MV-4-11 (cell line): ENCODE measurements around the gene GAK.

ENCODE experiments used
- DNase-seq: peaks from one replicate; lab custom pipeline; 2025; lab: John Stamatoyannopoulos, UW

GAK gene

GRCh38 chr4:829761-830600 lies 102.1 kb downstream of the GAK start:
- no peak for DNase-seq

DNA sequence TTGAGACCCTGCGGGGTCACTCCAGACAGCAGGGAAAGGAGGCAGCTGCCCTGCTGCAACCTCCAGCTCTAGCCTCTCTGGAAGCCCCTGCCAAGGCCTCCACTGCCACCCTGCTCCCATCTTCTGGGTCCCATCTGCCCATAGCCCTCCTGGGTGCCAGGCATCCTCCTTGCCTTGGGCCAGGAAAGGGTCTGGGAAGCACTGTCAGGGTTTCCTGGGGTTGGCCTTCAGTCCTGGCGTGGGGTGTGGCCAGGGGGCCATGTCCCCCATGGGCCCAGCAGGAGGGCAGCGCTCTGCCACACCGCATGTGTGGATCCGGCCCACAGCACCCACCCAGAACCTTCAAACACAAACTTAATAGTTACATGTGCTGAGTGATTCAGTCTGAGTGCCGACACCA lies 102.8 kb downstream of the GAK start:
- no peak for DNase-seq

DNA sequence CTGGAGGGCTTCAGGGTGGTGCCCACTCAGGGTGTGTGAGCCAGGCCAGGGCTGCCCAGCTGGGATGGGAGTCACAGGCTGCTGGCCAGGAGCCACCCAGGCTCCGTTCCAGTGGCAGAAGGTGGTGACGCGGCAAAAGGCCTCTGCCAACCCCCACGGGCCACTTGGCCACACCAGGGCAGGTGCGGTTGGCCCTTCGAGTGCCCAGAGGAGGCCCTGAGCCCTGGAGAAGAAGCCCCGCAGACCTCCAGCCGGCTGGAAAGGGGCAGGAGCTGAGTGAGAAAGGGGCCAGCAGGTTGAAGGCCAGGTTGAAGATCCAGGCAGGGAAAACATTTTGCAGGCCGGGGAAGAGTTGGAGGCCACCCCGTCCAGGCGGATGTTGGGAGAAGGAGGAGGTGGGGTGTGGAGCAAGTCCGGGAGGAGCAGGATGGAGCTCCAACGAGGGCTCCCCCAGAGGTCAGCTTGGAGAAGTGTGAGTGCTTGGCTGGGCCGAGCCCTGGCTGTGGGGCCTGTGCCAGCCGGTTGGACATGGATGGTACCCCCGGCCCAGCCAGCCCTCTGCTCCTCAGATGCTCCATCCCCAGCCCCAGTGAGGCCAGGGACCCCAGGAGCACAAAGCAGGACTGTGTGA lies 103.4 kb downstream of the GAK start:
- DNase-seq, result no peak

- DNase-seq, result no peak
Observed at GRCh38 chr4:827209-828081, 104.7 kb downstream of the GAK start.

DNA sequence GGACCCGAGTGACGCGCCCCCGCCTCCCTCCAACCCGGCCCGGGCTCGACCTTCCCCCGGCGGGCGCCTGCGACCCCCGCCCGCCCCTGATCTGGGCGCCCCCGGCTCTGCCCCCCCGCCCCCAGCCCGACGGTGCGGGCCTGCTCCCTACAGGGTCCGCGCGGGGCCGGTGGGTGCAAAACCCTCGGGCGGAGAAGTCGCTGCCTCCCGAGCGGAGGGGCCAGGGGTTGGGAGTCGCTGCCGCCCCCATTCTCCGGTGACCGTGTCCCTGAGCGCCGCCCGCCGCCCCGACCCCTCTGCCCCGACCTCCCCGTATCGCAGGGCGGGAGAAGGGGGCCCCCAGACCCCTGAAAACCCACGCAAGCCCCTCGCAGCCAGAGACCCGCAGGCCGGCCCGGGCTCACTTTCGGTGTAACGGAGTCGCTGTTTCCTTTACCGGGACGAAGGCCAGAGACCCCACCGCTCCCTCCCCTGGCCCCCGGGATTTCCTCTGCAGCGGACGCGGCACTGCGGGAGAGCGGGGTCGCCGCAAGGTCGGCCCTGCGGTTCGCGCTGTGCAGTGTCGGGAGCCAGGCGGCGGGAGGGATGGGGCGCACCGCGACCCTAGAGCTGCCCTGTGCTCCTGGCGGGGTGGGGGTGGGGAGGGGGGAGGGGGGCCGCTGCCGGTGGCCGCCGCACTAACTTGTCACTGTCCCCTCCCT lies 105.5 kb downstream of the GAK start:
- no peak for DNase-seq

- DNase-seq, result no peak
Observed at GRCh38 chr4:825971-826330, 106.2 kb downstream of the GAK start, which contains the start of gene CPLX1. CPLX1 (minus strand) TSS chr4:826129; CDS start chr4:824522, 1,607 bp downstream.

DNA sequence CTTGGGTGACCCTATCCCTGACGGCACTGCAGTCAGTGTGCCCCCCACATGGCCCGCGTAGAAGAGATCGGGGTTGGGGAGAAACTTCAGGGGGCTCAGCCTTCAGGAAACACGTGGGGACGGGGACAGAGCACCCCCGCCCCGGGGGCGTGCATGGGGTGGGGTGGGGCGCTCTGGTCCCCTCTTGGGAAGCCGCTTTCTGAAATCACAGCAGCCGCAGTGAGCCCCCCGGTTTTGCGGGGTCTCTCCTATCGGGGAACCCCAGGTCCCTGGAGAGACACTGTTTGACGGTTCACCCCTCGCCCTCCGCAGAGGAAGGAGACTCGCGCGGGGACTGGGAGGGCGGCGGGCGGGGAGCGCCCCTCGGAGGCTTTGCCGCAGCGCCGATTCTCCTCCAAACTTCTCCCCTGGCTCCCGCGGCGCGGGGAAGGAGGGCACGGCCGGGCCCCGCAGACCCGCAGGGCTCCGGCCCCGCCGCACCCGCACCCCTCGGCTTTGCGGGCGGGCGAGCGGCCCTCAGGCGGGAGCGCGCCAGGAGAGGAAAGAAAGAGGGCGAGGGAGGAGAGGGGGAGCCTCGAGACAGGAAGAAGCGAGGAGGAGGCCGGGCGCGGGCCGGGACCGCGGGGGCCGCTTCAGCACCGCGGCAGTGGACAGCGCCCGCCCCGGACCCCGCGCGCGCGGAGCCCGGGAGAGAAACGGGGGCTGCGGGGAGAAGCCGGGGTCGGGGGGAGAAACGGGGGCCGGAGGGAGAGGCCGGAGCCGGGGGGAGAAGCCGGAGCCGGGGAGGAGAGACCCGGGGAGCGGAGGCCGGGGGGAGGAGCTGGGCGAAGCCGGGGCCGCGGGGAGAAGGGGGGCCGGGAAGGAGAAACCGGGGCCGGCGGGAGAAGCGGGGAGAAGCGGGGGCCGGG lies 106.8 kb downstream of the GAK start:
- no peak for DNase-seq

GRCh38 chr4:824461-825062 lies 107.6 kb downstream of the GAK start:
- DNase-seq, result no peak

DNA sequence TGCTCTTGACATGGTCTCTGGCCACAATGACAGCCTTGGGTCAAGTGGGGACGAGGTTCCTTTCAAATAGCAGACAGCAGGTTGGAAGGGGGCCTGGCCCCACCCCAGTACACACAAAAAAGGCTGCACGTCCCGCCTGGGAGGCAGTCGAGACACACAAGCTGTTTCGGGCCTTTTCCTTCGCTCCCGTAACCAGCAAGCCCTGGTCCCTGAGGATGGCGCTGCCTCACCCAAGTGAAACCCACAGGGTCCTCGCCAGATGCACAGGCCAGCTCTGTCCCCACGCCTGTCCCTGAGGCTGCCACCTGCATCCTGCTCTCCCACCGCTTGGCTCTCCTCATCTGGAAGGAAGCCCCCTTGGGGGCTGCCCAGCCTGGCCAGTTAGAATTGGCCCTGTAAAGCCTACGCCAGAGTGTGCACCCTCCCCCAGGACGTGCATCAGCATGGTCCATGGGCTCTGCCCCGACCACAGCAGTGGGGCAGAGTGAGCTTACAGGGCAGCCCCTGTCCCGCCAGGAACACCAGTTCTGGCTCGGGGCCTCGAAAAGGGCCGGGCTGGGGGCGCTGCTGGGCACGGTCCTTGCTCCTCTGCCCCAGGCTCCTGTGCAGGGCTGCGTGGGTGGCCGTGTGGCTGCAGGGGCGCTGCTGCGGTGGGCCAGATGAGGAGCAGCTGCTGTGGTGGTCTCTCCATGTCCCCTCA lies 108.2 kb downstream of the GAK start:
- DNase-seq, result no peak

GRCh38 chr4:823176-823760 lies 108.8 kb downstream of the GAK start:
- no peak for DNase-seq

- DNase-seq, result no peak
Observed at GRCh38 chr4:822361-823175, 109.5 kb downstream of the GAK start.

DNA sequence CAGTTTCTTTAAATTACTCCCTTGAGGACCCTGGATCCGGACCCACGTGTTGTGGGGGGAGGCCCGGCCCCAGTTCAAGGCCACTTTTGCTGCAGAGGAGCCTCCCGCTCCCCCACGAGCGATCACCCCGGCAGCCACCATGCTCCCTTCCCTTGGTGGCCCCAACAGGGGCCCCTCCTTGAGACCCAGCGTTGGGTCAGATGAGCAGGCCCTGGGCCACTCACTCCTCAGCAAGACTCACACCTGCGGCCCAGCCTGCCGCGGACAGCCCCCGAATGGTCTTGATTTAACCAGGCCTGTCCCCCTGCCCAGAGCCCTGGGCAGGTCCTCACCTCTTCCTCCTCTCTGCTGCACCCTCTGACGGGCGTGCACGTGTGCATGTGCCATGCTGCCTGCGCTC lies 110.5 kb downstream of the GAK start:
- DNase-seq, result no peak

GRCh38 chr4:821181-821591 lies 110.9 kb downstream of the GAK start:
- no peak for DNase-seq

DNA sequence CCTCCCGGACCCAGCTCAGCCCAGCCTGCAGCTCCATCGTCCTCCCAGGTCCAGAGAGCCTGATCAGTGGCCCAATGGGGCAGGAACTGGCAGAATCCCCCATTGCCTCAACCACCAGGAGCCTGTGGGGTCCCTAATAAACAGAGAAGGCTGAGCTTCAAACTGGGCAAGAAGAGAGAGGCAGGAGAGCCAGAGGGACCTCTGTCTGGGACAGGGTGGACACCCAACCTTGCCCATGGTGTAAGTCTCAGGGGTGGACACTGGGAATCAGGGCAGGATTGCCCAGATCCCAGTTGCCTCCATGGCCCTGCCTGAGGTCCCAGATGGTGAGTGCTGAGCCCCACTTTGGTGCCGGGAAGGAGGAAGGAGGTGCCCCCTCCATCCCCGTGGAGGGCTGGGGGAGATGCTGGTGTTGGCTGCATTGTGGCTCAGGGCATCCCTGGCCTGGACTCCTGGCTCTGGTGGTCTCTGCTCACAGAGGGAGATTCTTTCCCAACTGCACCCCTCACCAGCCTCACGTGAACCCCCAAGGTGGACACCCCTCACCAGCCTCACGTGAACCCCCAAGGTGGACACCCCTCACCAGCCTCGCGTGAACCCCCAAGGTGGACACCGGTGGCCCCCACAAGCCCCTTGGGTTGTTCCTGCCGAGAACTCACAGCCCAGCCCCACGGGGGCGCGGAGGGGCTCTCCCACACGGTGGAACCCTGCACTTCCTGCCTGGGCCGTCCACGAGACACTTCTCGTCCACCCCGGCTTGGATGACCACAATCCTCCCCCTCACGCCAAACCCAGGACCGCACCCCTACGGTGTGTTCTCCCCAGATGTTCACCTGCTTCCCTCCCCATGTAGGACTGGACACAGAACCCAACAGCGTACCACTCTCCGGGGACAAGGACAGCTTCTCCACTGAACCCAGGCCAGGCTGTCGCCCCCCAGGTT lies 111.6 kb downstream of the GAK start:
- DNase-seq, result no peak

DNA sequence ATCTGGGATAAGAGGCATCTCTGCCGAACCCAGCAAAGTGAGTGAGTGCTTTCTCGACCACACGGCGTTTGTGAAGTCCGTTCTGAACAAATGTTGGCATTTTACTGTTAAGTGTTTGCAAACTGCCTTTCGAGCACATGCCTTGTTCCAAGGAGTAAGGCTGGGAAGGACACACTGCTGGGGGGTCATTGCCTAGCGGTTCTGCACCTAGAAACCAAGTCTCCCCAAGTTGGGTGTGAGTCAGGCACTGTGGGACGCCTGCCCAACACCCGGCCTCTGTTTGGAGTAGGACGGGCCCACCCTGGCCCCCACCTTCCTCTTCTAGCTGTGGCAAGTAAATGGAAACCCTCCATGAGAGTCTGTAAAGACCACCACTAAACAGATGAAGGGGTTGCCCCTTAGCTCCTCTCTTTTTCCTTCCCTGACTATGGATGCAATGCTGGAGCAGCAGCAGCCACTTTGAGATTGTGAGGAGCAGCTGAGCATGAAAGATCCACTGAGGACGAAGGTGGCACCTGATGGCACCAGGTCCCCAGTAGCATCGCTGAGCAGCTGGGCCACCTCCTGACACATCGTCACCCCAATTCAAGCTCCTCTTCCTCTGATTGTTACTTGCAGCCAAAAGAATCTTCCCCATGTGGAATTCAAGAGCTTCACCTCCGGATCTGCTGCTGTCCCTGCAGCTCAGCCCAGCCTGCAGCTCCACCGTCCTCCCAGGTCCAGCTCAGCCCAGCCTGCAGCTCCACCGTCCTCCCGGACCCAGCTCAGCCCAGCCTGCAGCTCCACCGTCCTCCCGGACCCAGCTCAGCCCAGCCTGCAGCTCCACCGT lies 112.5 kb downstream of the GAK start:
- DNase-seq, result no peak

DNA sequence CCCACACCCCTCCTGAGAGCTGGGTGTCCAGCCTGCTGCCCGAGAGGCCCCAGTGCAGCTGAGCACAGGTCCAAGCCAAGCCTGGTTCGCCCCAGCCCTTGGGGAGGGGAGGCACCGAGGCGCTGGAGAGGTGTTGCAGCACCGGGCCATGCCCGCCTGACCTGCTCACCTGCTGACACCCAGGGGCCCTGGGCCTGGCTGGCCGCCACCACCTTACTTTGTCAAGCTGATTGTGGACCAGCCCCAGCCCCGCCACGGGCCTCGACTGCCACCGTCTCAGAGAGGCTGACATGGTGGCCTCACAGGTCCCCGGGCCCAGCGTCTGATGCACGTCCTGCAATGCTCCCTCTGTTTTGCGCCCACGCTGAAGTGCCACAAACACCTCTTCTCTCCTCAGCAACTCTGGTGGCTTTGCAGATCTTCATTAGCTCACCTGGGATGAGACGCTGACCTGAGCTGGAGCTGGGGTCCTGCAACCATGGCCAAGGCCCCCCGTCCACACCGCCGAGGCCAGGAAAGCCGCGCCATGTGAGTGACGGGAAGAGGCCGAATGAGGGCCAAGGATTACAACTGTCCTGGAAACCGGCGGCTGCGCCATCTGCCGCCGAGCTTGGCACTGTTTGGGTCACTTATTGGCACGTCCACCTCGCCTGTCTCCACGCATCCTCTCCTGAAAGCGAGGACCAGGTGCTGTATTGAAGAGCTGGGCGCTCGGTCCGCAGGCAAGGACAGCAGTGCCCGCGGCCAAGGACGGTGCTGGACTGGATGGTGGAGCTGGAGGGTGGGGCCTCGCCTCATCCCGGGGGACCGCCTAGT lies 113.8 kb downstream of the GAK start:
- no peak for DNase-seq
